K562 (cell line): Measurements from ENCODE around the gene SEZ6. TPM values are rescaled to one million over a fixed set of nuclear protein-coding genes. Genes with fewer than 3 reads are reported as not detected.

ENCODE experiments used
- CBFA2T2 ChIP-seq: fragments of 450-650 bp; conservative IDR thresholded peaks from 2 replicates; pipeline ENCODE4 v1.6.1; 2017; ENCODE audit warnings: mild to moderate bottlenecking
- CHCHD3 ChIP-seq: fragments of 250-450 bp; sonication (Bioruptor Pico); IDR thresholded peaks from 2 replicates; pipeline ENCODE4 v2.1.2; 2022; ENCODE audit warnings: mild to moderate bottlenecking
- CREBBP ChIP-seq: IDR thresholded peaks from one replicate; pipeline ENCODE4 v1.6.1; 2012; ENCODE audit warnings: low read depth, mild to moderate bottlenecking, control low read depth, inconsistent platforms, low read length
- CTBP1 ChIP-seq: fragments of 450-650 bp; IDR thresholded peaks from 2 replicates; pipeline ENCODE4 v1.6.1; 2016; ENCODE audit warnings: borderline replicate concordance
- EP400 ChIP-seq: fragments of 450-650 bp; IDR thresholded peaks from 2 replicates; pipeline ENCODE4 v1.6.1; 2017; ENCODE audit warnings: antibody characterized with exemption, mild to moderate bottlenecking, moderate library complexity
- GATAD2B ChIP-seq: fragments of 450-650 bp; IDR thresholded peaks from 2 replicates; pipeline ENCODE4 v1.6.1; 2017; ENCODE audit warnings: mild to moderate bottlenecking, borderline replicate concordance
- MAFK ChIP-seq: IDR thresholded peaks from 2 replicates; pipeline ENCODE4 v1.6.1; 2011; ENCODE audit warnings: low read length, improper control_type of control experiment
- MYBL2 ChIP-seq, 2 experiments: fragments of 450-650 bp in 1 of 2; sonication (generic) in 1 of 2; formaldehyde crosslinking in 1 of 2; IDR thresholded peaks; 2 replicates each; pipeline versions ENCODE4 v1.6.1 to v1.8.1; 2017 to 2022; ENCODE audit warnings: borderline replicate concordance in 1 of 2, inconsistent platforms in 1 of 2, low read depth in 1 of 2, mild to moderate bottlenecking in 1 of 2, missing genetic modification reagents in 1 of 2, moderate library complexity in 1 of 2
- PHTF2 ChIP-seq: fragments of 250-450 bp; sonication (Bioruptor Pico); IDR thresholded peaks from 2 replicates; pipeline ENCODE4 v1.5.0; 2021; ENCODE audit warnings: mild to moderate bottlenecking
- ZBTB40 ChIP-seq, 2 experiments: fragments of 450-650 bp in 1 of 2; sonication (generic) in 1 of 2; formaldehyde crosslinking in 1 of 2; IDR thresholded peaks; 2 replicates each; pipeline versions ENCODE4 v1.7.1 to v1.9.0; 2016 to 2022; ENCODE audit warnings: inconsistent platforms in 1 of 2, mild to moderate bottlenecking in 1 of 2, missing genetic modification reagents in 1 of 2
- ZNF436 ChIP-seq: fragments of 250-450, 450-650 bp; sonication (Bioruptor Pico); formaldehyde crosslinking; IDR thresholded peaks from 2 replicates; pipeline ENCODE4 v1.7.0; 2020; ENCODE audit warnings: mild to moderate bottlenecking
- polyA plus RNA-seq, 8 experiments: library from polyadenylated mRNA; depleted of rRNA in 4 of 8; stranded (reverse) in 5 of 8; unstranded in 3 of 8; fragments of >200 nt; fragmentation: Nextera tagmentation in 2 of 8; fragmentation: Illumina TruSeq in 1 of 8; extraction: Ambion mirVana in 2 of 8; extraction: Trizol in 1 of 8; gene quantifications; 2 replicates each; pipeline versions ENCODE4 v1.2.1 to v1.2.3, GENCODE V29; 2011 to 2014; ENCODE audit warnings: inconsistent platforms in 1 of 8, missing spikeins in 1 of 8
- total RNA-seq, 7 experiments: library from RNA; depleted of rRNA in 6 of 7; stranded (reverse); fragments of >200 nt in 6 of 7; fragmentation: Illumina TruSeq in 2 of 7; extraction: Trizol in 2 of 7; gene quantifications; 2 replicates each; pipeline versions ENCODE4 v1.2.1 to v1.2.3, GENCODE V29; 2011 to 2021; ENCODE audit warnings: low replicate concordance in 1 of 7
- TF ChIP-seq, protein P1 (sequence below), 2 experiments: fragments of 450-650 bp; conservative IDR thresholded peaks; 2 replicates each; pipeline ENCODE4 v1.6.1; 2017; ENCODE audit warnings: mild to moderate bottlenecking in 2 of 2, moderate library complexity in 2 of 2
- TF ChIP-seq, protein P2 (sequence below), 2 experiments: fragments of 450-650 bp in 1 of 2; IDR thresholded peaks; 2 replicates each; pipeline ENCODE4 v1.6.1; 2011 to 2017; ENCODE audit warnings: low read depth in 2 of 2, antibody characterized with exemption in 1 of 2, borderline replicate concordance in 1 of 2, low read length in 1 of 2, mild to moderate bottlenecking in 1 of 2, mixed read lengths in 1 of 2; ENCODE audit not compliant: control insufficient read depth in 1 of 2

SEZ6 gene
- total and polyA plus RNA-seq, 9 of the 15 experiments (the other 6 are each of a cell fraction or from before 2014, with no cell fraction given): not detected

DNA sequence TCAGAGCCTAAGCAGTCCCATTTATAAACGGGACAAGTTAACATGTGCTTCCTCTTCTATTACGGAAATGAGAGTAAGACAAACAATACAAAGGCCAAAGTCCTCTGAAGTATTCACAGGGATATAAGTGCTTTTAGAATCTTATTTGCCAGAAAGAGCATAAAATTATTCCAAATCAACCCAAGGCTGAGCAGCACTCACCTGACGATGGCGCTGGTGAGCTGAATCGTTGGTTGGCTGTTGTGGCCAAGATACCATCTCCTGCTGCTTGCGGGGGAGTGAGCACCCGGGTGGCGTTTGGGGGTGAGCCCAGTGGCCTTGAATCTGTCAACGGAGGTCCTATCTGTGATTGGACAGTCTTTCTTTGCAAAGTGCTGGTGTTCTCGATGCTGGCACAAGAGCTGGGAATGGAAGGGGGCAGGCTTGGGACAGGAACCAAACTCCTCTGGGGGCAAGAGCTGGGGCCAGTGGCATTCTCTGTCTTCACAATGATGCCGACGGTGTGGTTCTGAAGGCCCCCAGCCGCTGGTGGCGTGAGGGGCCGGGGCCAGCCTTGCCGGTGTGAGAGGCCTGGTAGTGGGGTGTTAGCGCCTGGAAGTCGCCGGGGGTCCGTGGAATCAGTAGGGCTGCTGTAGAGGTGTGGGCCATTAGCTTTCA is 93.4 kb downstream of the SEZ6 start (continued):
- TF ChIP-seq, protein P1, sequence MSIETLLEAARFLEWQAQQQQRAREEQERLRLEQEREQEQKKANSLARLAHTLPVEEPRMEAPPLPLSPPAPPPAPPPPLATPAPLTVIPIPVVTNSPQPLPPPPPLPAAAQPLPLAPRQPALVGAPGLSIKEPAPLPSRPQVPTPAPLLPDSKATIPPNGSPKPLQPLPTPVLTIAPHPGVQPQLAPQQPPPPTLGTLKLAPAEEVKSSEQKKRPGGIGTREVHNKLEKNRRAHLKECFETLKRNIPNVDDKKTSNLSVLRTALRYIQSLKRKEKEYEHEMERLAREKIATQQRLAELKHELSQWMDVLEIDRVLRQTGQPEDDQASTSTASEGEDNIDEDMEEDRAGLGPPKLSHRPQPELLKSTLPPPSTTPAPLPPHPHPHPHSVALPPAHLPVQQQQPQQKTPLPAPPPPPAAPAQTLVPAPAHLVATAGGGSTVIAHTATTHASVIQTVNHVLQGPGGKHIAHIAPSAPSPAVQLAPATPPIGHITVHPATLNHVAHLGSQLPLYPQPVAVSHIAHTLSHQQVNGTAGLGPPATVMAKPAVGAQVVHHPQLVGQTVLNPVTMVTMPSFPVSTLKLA (conservative IDR thresholded peaks at IDR 0.05): peak; percentile 53 to 76
- TF ChIP-seq CREBBP (no peak), EP400 (0 out of 2 replicates have a peak, but pooled peaks have one; percentile 29), MYBL2 (IDR thresholded peaks at IDR 0.05; ENCODE audit: low read depth) (no peak), MYBL2 (CRISPR knock-in tag; IDR thresholded peaks at IDR 0.05; ENCODE audit: borderline replicate concordance) (no peak), CHCHD3 (no peak), ZBTB40 (IDR thresholded peaks at IDR 0.05) (no peak), ZBTB40 (CRISPR knock-in tag; IDR thresholded peaks at IDR 0.05) (no peak), CTBP1 (peak; percentile 80; the same call in 1 of the 2 replicates), CBFA2T2 (peak; percentile 73), MAFK (no peak), PHTF2 (CRISPR knock-in tag) (no peak), GATAD2B (peak; percentile 71; the same call in 1 of the 2 replicates), ZNF436 (CRISPR knock-in tag) (no peak)
- TF ChIP-seq, protein P2, sequence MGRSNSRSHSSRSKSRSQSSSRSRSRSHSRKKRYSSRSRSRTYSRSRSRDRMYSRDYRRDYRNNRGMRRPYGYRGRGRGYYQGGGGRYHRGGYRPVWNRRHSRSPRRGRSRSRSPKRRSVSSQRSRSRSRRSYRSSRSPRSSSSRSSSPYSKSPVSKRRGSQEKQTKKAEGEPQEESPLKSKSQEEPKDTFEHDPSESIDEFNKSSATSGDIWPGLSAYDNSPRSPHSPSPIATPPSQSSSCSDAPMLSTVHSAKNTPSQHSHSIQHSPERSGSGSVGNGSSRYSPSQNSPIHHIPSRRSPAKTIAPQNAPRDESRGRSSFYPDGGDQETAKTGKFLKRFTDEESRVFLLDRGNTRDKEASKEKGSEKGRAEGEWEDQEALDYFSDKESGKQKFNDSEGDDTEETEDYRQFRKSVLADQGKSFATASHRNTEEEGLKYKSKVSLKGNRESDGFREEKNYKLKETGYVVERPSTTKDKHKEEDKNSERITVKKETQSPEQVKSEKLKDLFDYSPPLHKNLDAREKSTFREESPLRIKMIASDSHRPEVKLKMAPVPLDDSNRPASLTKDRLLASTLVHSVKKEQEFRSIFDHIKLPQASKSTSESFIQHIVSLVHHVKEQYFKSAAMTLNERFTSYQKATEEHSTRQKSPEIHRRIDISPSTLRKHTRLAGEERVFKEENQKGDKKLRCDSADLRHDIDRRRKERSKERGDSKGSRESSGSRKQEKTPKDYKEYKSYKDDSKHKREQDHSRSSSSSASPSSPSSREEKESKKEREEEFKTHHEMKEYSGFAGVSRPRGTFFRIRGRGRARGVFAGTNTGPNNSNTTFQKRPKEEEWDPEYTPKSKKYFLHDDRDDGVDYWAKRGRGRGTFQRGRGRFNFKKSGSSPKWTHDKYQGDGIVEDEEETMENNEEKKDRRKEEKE (IDR thresholded peaks at IDR 0.05; ENCODE audit: borderline replicate concordance in 1 of 2, control insufficient read depth in 1 of 2, low read depth in 2 of 2, low read length in 1 of 2): no peak
